Mesothelial cell of epicardium (in vitro differentiated cells): ENCODE measurements around the gene FRY. TPM values are rescaled to one million over a fixed set of nuclear protein-coding genes. Genes with fewer than 3 reads are reported as not detected.

Experiments used
- DNase-seq, 2 experiments: peaks; one replicate each; pipeline ENCODE4 v3.0.0; 2021; ENCODE audit warnings: low spot score in 2 of 2; ENCODE audit not compliant: unreplicated experiment in 2 of 2
- H3K27ac Mint-ChIP-seq: 2 replicates; pipeline ENCODE4 v1.8.0; 2021; ENCODE audit warnings: mixed read lengths
- H3K27me3 Mint-ChIP-seq: 2 replicates; pipeline ENCODE4 v1.8.0; 2021; ENCODE audit warnings: low read depth, mixed read lengths
- H3K36me3 Mint-ChIP-seq: 2 replicates; pipeline ENCODE4 v1.8.0; 2021; ENCODE audit warnings: mixed read lengths
- H3K4me1 Mint-ChIP-seq: 2 replicates; pipeline ENCODE4 v1.8.0; 2021; ENCODE audit warnings: mixed read lengths
- H3K4me3 Mint-ChIP-seq: 2 replicates; pipeline ENCODE4 v1.8.0; 2021; ENCODE audit warnings: mild to moderate bottlenecking, moderate library complexity, mixed read lengths
- H3K9me3 Mint-ChIP-seq: 2 replicates; pipeline ENCODE4 v1.8.0; 2021; ENCODE audit warnings: mixed read lengths
- total RNA-seq: library from RNA; stranded (reverse); gene quantifications from 3 replicates; pipeline ENCODE4 v1.2.1, GENCODE V29; 2021
- TF ChIP-seq, protein P1 (sequence below): fragments of 200-600 bp; sonication (generic); IDR thresholded peaks from one replicate; pipeline ENCODE4 v1.5.0; 2021; ENCODE audit warnings: antibody characterized with exemption; ENCODE audit not compliant: unreplicated experiment

The FRY gene
- total RNA-seq, 1 donor from 2014 or later: 18.1 TPM

DNA sequence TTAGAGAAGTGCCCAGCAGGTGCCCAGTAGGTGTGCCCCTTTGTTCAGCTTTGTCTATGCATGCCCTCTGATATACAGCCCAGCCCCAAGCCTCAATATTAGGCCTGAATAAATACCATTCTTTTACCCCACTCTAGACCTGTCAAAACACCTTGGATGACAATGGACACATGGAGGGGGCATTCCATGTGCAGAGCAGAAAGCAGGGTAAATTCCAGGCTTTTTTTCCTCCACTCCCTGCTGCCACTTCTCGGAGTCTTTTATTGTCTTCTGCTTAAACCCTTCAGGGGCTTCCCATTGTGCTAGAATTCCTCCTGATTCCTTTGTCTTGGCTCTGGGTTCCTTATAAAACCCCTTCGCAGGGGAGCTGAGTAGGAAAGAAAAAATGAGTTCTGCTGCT, 5.8 kb upstream of the FRY start:
- Mint-ChIP-seq H3K27ac (no peak overlapping the region), H3K9me3 (no peaks in the 10 kb centered on the region), H3K4me1 (peaks cover 15% of the 10 kb centered on the region), H3K4me3 (no peak overlapping the region), H3K27me3 (no peaks in the 10 kb centered on the region), H3K36me3 (no peaks in the 10 kb centered on the region)
- TF ChIP-seq, protein P1, sequence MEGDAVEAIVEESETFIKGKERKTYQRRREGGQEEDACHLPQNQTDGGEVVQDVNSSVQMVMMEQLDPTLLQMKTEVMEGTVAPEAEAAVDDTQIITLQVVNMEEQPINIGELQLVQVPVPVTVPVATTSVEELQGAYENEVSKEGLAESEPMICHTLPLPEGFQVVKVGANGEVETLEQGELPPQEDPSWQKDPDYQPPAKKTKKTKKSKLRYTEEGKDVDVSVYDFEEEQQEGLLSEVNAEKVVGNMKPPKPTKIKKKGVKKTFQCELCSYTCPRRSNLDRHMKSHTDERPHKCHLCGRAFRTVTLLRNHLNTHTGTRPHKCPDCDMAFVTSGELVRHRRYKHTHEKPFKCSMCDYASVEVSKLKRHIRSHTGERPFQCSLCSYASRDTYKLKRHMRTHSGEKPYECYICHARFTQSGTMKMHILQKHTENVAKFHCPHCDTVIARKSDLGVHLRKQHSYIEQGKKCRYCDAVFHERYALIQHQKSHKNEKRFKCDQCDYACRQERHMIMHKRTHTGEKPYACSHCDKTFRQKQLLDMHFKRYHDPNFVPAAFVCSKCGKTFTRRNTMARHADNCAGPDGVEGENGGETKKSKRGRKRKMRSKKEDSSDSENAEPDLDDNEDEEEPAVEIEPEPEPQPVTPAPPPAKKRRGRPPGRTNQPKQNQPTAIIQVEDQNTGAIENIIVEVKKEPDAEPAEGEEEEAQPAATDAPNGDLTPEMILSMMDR: no peak
- DNase-seq: no peak

GRCh38 chr13:32026623-32027022, 5.0 kb upstream of the FRY start:
- Mint-ChIP-seq H3K4me3 (no peak overlapping the region), H3K4me1 (peaks cover 19% of the 10 kb centered on the region), H3K36me3 (no peaks in the 10 kb centered on the region), H3K9me3 (no peaks in the 10 kb centered on the region), H3K27me3 (no peaks in the 10 kb centered on the region), H3K27ac (no peak overlapping the region)
- DNase-seq: no peak
- TF ChIP-seq, protein P1: no peak

GRCh38 chr13:32028711-32029110, 2.9 kb upstream of the FRY start:
- Mint-ChIP-seq H3K4me3 (no peak overlapping the region), H3K4me1 (peaks cover 30% of the 10 kb centered on the region), H3K9me3 (no peaks in the 10 kb centered on the region), H3K27me3 (no peaks in the 10 kb centered on the region), H3K27ac (no peak overlapping the region), H3K36me3 (no peaks in the 10 kb centered on the region)
- DNase-seq: no peak
- TF ChIP-seq, protein P1: no peak

DNA sequence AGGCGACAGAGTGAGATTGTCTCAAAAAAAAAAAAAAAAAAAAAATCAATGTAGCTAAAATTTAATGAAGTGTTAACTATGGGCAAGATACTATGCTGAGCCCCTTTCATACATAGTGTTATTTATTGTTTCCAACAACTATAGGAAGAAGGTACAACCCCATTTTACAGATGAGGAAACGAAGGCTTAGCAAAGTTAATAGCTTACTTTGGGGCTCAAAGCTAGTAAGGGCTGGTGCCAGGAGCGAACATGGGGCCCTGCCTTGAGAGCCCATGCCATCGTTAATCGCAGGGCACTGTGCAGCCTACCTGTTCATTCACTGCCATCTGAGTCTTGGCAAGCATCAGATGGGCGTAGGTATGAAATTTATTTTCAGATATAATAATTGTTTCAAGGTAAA, 1.9 kb upstream of the FRY start:
- Mint-ChIP-seq H3K4me1 (peaks cover 33% of the 10 kb centered on the region), H3K27ac (no peak overlapping the region), H3K4me3 (no peak overlapping the region)

DNA sequence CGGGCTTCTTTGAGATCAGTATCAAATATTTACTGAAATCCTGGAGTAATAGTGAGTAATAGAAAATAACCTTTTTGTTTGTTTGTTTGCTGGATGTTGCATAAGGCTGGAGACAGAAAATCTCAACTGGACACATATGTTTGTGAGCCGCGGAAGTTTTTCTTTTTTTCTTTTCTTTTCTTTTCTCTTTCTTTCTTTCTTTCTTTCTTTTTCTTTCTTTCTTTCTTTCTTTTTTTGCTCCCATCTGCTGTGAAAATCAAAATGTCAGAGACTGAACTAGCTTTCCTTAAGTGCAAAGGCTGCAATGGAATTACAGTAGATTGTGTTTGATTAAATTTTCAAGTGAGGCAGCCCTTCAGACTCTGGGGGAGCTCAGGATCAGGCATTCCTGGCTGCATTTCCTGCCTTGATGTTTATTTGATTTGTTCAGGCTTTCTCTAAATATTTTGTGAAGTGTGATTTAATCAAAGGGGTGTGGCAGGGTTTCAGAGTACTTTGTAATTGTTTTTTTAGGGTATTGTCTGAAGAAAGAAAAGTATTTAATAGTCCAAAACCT, 319 bp downstream of the FRY start:
- H3K27me3 Mint-ChIP-seq: no peaks in the 10 kb centered on the region
- no peak for DNase-seq
- no peaks in the 10 kb centered on the region for H3K36me3 Mint-ChIP-seq
- H3K4me1 Mint-ChIP-seq: peaks cover 46% of the 10 kb centered on the region
- no peaks in the 10 kb centered on the region for H3K9me3 Mint-ChIP-seq
- TF ChIP-seq, protein P1: no peak
- H3K27ac Mint-ChIP-seq: peak overlapping the region; percentile 91
- H3K4me3 Mint-ChIP-seq: peak overlapping the region; percentile 95

More for the DNA sequence above, 1.9 kb upstream of the FRY start:
- Mint-ChIP-seq H3K36me3 (no peaks in the 10 kb centered on the region), H3K9me3 (no peaks in the 10 kb centered on the region), H3K27me3 (no peaks in the 10 kb centered on the region)
- no peak for DNase-seq
- TF ChIP-seq, protein P1: no peak

- H3K27ac Mint-ChIP-seq: no peak overlapping the region
- no peaks in the 10 kb centered on the region for H3K27me3 Mint-ChIP-seq
- no peaks in the 10 kb centered on the region for H3K36me3 Mint-ChIP-seq
- H3K4me1 Mint-ChIP-seq: peaks cover 49% of the 10 kb centered on the region
- peak overlapping the region; percentile 46 for H3K4me3 Mint-ChIP-seq
- TF ChIP-seq, protein P1: no peak
- no peak for DNase-seq
- H3K9me3 Mint-ChIP-seq: no peaks in the 10 kb centered on the region
These were observed 1.2 kb downstream of the FRY start for GRCh38 chr13:32032759-32033158.
